H1 (cell line): Measurements from ENCODE around the gene ANKRD36C. TPM values are rescaled to one million over a fixed set of nuclear protein-coding genes. Genes with fewer than 3 reads are reported as not detected.

Experiments used
- polyA plus RNA-seq, 7 experiments: library from polyadenylated mRNA; depleted of rRNA in 3 of 7; stranded (reverse) in 5 of 7; unstranded in 2 of 7; fragments of >200 nt in 5 of 7; fragments of 200-250 nt in 2 of 7; gene quantifications; 1 replicate in 5 of 7; 2 replicates in 1 of 7; 4 replicates in 1 of 7; pipeline versions ENCODE4 v1.2.1 to v1.2.3, GENCODE V29; 2011 to 2013; ENCODE audit warnings: missing spikeins in 2 of 7, mixed read lengths in 2 of 7
- small RNA-seq: library from polyadenylated mRNA; stranded (forward); fragments of <200 nt; extraction: miRNeasy Mini kit (QIAGEN cat#:217004); gene quantifications from one replicate; pipeline ENCODE3, GENCODE V24; 2013; ENCODE audit not compliant: insufficient read depth
- total RNA-seq: library from RNA; stranded (reverse); fragmentation: NEBNext Ultra II Directional; extraction: Animal tissue kit (Norgen Biotek cat#: 25700); gene quantifications from 2 replicates; pipeline ENCODE4 v1.2.1, GENCODE V29; 2021

ANKRD36C gene
- total and polyA plus RNA-seq, 2 of the 8 experiments (the other 6 are each of a cell fraction or from before 2014, with no cell fraction given), result 1.1 to 7.3 TPM

Small RNAs within 50 kb of the gene (small RNA-seq; reads per million reads assigned to genes)
- gene RN7SL210P, result not detected

Other genes starting within 250 kb of the ANKRD36C start
- 0.63 and 1.0 TPM in 2 replicates for gene GPAT2, start 43.1 kb upstream of the ANKRD36C start, total RNA-seq
- 0.26 and 0.69 TPM in 2 replicates for gene GPAT2, start 43.1 kb upstream of the ANKRD36C start, polyA plus RNA-seq (2011; rRNA removed)
- 6.5 and 6.6 TPM in 2 replicates for gene ADRA2B, start 124.7 kb upstream of the ANKRD36C start, total RNA-seq
- gene ADRA2B, start 124.7 kb upstream of the ANKRD36C start, polyA plus RNA-seq (2011; rRNA removed), result 5.8 and 8.3 TPM in 2 replicates
- gene ASTL, start 146.7 kb upstream of the ANKRD36C start, total RNA-seq, result 0.60 and 0.75 TPM in 2 replicates
- 1.4 and 2.2 TPM in 2 replicates for gene ASTL, start 146.7 kb upstream of the ANKRD36C start, polyA plus RNA-seq (2011; rRNA removed)
- 8.7 and 10.1 TPM in 2 replicates for gene DUSP2, start 153.6 kb upstream of the ANKRD36C start, total RNA-seq
- 10.4 and 11.7 TPM in 2 replicates for gene DUSP2, start 153.6 kb upstream of the ANKRD36C start, polyA plus RNA-seq (2011; rRNA removed)
- gene STARD7, start 217.0 kb upstream of the ANKRD36C start, total RNA-seq, result 200 and 207 TPM in 2 replicates
- gene STARD7, start 217.0 kb upstream of the ANKRD36C start, polyA plus RNA-seq (2011; rRNA removed), result 60.3 and 89.1 TPM in 2 replicates